GM23248 (cell line): ENCODE results near the gene MFRP. TPM values are rescaled to one million over a fixed set of nuclear protein-coding genes. Genes with fewer than 3 reads are reported as not detected.
A peak's percentile ranks its signal among the peaks of the same experiment; 100 is the strongest.

Source experiments
- DNase-seq: peaks from one replicate; pipeline ENCODE4 v3.0.0-alpha.2; 2015
- H2AFZ ChIP-seq: fragments of 200-600 bp; sonication (generic); 2 replicates; pipeline ENCODE4 v1.6.1; 2016; ENCODE audit warnings: antibody characterized with exemption
- H3F3A ChIP-seq: fragments of 200-600 bp; sonication (generic); 2 replicates; pipeline ENCODE4 v1.6.1; 2016; ENCODE audit warnings: mild to moderate bottlenecking, antibody characterized with exemption, mixed run types; ENCODE audit not compliant: insufficient read depth
- H3K27ac ChIP-seq: fragments of 200-600 bp; sonication (generic); 2 replicates; pipeline ENCODE4 v1.5.1; 2016; ENCODE audit warnings: mild to moderate bottlenecking
- H3K27me3 ChIP-seq: fragments of 200-600 bp; sonication (generic); replicated peaks from 2 replicates; pipeline ENCODE4 v1.6.1; 2016; ENCODE audit warnings: mild to moderate bottlenecking; ENCODE audit not compliant: insufficient read depth
- H3K36me3 ChIP-seq: fragments of 200-600 bp; sonication (generic); 2 replicates; pipeline ENCODE4 v1.6.1; 2016; ENCODE audit warnings: low read depth, mild to moderate bottlenecking
- H3K4me1 ChIP-seq: fragments of 200-600 bp; sonication (generic); 2 replicates; pipeline ENCODE4 v1.6.1; 2016; ENCODE audit warnings: mild to moderate bottlenecking; ENCODE audit not compliant: insufficient read depth
- H3K4me2 ChIP-seq: fragments of 200-600 bp; sonication (generic); one replicate; pipeline ENCODE4 v1.6.1; 2016; ENCODE audit warnings: mild to moderate bottlenecking; ENCODE audit not compliant: unreplicated experiment
- H3K4me3 ChIP-seq: fragments of 200-600 bp; sonication (generic); 2 replicates; pipeline ENCODE4 v1.5.1; 2016; ENCODE audit warnings: mild to moderate bottlenecking
- H3K79me2 ChIP-seq: fragments of 200-600 bp; sonication (generic); 2 replicates; pipeline ENCODE4 v1.6.1; 2016; ENCODE audit warnings: mild to moderate bottlenecking; ENCODE audit not compliant: insufficient read depth
- H3K9ac ChIP-seq: fragments of 200-600 bp; sonication (generic); 2 replicates; pipeline ENCODE4 v1.6.1; 2016; ENCODE audit warnings: mild to moderate bottlenecking
- H3K9me2 ChIP-seq: fragments of 200-600 bp; sonication (generic); 2 replicates; pipeline ENCODE4 v1.6.1; 2016; ENCODE audit warnings: mixed run types, mild to moderate bottlenecking, moderate library complexity; ENCODE audit not compliant: insufficient read depth
- H3K9me3 ChIP-seq: fragments of 200-600 bp; sonication (generic); one replicate; pipeline ENCODE4 v1.6.1; 2017; ENCODE audit warnings: low read depth
- H4K20me1 ChIP-seq: fragments of 200-600 bp; sonication (generic); 2 replicates; pipeline ENCODE4 v1.6.0; 2016; ENCODE audit not compliant: insufficient read depth
- EZH2 ChIP-seq: fragments of 200-600 bp; sonication (generic); IDR thresholded peaks from 2 replicates; pipeline ENCODE4 v1.6.1; 2018; ENCODE audit warnings: antibody characterized with exemption, mild to moderate bottlenecking; ENCODE audit not compliant: insufficient read depth, poor library complexity, severe bottlenecking
- EZH2phosphoT487 ChIP-seq: fragments of 200-600 bp; sonication (generic); IDR thresholded peaks from 2 replicates; pipeline ENCODE4 v1.6.1; 2018; ENCODE audit warnings: antibody characterized with exemption, moderate library complexity, mild to moderate bottlenecking, low read depth; ENCODE audit not compliant: insufficient read depth
- WGBS, 2 experiments: methylation state at CpG; one replicate each; pipeline ENCODE4 v1.1.6; 2015 to 2017; ENCODE audit warnings: low lambda C conversion rate in 2 of 2, low coverage in 1 of 2; ENCODE audit errors: missing lambda C conversion rate in 2 of 2; 5-methylcytosine and 5-hydroxymethylcytosine counted together
- in situ Hi-C: fragments of 300-500 bp; cut with MboI; formaldehyde crosslinking; loops from 2 replicates; pipeline ENCODE4 v1.15.0; 2020
- polyA plus RNA-seq: library from polyadenylated mRNA; unstranded; fragments of >200 nt; fragmentation: Nextera tagmentation; extraction: Ambion mirVana; gene quantifications from 2 replicates; pipeline ENCODE4 v1.2.1, GENCODE V29; 2016
- total RNA-seq: library from RNA; depleted of rRNA; stranded (reverse); fragments of >200 nt; shearing (Covaris generic); gene quantifications from 2 replicates; pipeline ENCODE4 v1.2.3, GENCODE V29; 2014

Gene MFRP
- total and polyA plus RNA-seq, 2 experiments from 2014 or later: not detected

DNA sequence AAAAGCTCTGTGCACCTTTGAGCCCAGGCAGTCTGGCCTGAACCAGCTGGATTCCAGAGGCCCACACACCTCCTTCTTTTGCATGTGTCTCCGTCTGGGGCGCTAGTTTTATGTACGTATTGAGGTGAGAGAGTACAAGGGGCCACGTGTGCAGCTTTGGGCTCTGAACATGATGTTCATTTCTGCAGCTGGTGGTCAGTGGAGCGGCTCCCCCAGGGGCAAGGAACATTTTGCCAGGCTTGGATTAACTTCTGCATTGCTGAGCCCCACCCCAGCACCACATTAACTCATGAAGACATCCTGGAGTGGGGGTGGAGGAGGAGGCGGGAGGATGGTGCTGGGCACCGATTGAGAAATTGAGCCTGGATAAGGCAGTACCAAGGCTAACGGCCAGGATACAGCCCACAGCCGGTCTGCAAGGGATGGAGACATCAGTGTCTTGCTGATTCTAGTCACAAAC, 21.2 kb upstream of the MFRP start:
- WGBS, 2 experiments: 71 to 75% methylated on average over 9 of the region's 9 CpGs
- H3K36me3 ChIP-seq: no peaks in the 10 kb centered on the region
- H3K4me2 ChIP-seq: no peak overlapping the region
- H3K9me2 ChIP-seq: no peaks in the 10 kb centered on the region
- H3F3A ChIP-seq: peaks cover 5% of the 10 kb centered on the region; the same call in 1 of the 2 replicates
- no peaks in the 10 kb centered on the region for H3K9me3 ChIP-seq
- no peak overlapping the region for H3K4me3 ChIP-seq
- H3K9ac ChIP-seq: no peak overlapping the region
- peaks cover 6% of the 10 kb centered on the region; the same call in 1 of the 2 replicates for H3K27me3 ChIP-seq
- no peaks in the 10 kb centered on the region for H4K20me1 ChIP-seq
- no peak overlapping the region for H2AFZ ChIP-seq
- peaks cover 14% of the 10 kb centered on the region; the same call in 1 of the 2 replicates for H3K4me1 ChIP-seq
- no peak overlapping the region for H3K27ac ChIP-seq
- DNase-seq: no peak
- TF ChIP-seq EZH2 (no peak), EZH2phosphoT487 (no peak)
- in situ Hi-C loops: no loop called here
- no peaks in the 10 kb centered on the region for H3K79me2 ChIP-seq

DNA sequence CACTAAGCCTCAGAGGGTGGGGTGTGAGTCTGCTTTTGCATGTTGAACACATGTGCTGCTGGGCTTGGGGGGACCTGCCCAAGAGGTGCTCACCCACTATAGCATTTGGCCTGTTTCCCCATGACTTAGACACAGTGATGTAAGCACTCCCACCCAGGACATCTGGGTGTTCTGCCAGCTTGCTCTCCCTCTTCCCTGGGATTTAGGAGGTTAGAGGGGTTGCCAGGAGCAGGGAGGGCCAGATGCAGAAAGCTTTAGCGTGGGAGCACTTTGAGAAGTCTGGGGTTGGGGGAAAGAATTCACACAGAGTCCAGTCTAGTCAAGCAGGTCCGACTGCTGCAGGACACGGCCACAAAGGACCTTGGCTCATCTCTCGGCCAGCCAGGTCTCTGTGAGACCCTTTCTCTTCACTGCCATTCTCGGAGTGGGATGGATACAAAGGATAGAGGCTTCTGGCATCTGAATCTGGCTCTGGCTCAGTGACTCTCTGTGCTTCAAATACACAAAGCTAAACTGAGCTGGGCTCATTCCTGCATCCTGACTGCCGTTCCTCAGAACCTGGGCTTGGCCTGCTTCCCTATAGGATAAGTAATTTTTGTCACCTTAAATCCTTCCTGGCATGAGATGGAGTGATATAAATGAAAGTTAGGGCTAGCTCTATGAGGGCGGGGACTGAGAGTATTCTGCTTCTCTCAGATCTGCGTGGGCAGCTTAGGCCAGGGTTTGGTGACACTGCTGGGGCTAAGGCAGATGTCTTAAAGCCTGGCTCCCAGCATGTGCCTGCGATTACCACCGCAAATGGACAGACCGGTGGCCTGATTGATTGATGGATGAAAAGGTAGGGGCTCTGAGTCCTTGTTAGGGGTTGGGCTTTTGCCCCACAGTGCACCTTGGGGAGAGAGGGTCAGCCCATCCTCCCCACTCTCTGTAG, 20.4 kb upstream of the MFRP start:
- H3K79me2 ChIP-seq: no peaks in the 10 kb centered on the region
- H3K27me3 ChIP-seq: peaks cover 6% of the 10 kb centered on the region; the same call in 1 of the 2 replicates
- no peak overlapping the region for H3K4me3 ChIP-seq
- H3K36me3 ChIP-seq: no peaks in the 10 kb centered on the region
- no peak for TF ChIP-seq EZH2phosphoT487
- TF ChIP-seq EZH2: no peak
- H3K9me2 ChIP-seq: no peaks in the 10 kb centered on the region
- in situ Hi-C loops: no loop called here
- H3K27ac ChIP-seq: no peak overlapping the region
- H2AFZ ChIP-seq: no peak overlapping the region
- H3K9ac ChIP-seq: no peak overlapping the region
- H3K4me1 ChIP-seq: peaks cover 18% of the 10 kb centered on the region
- H3F3A ChIP-seq: peaks cover 12% of the 10 kb centered on the region
- H3K4me2 ChIP-seq: no peak overlapping the region
- no peaks in the 10 kb centered on the region for H4K20me1 ChIP-seq
- DNase-seq: no peak
- no peaks in the 10 kb centered on the region for H3K9me3 ChIP-seq
- 85% methylated on average over 11 of the region's 11 CpGs for WGBS, 2 experiments

DNA sequence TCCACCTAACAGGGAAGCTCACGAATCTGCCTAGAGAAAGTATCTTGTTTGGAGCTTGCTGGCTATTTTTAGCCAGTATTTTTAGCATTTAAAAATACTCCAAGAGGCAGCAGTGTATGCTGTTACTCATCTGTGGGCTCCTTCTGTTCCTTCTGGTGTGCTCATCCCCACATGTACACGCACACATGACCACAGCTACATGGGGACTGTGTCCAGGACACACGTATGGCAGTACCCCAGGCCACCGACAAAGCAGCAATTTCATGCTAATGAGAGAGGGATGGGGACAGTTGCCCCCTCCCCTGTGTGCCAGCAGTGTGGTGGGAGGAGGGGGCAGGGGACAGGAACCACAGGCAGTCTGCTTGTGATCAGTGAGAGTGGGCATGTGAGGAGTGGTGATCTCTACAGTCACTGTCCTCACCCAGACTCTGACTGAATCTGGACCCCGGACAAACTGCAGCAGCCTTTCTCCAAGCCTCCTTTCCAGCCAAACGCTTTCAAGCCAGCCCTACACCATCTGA, 18.6 kb upstream of the MFRP start:
- DNase-seq: peak; percentile 76
- 37 to 42% methylated on average over 6 of the region's 6 CpGs for WGBS, 2 experiments
- no peaks in the 10 kb centered on the region for H4K20me1 ChIP-seq
- peaks cover 6% of the 10 kb centered on the region; the same call in 1 of the 2 replicates for H3K27me3 ChIP-seq
- H3K27ac ChIP-seq: no peak overlapping the region
- H3K79me2 ChIP-seq: no peaks in the 10 kb centered on the region
- no peaks in the 10 kb centered on the region for H3K9me2 ChIP-seq
- H3K9ac ChIP-seq: no peak overlapping the region
- no peak overlapping the region for H2AFZ ChIP-seq
- H3K9me3 ChIP-seq: no peaks in the 10 kb centered on the region
- TF ChIP-seq EZH2: no peak
- no peak for TF ChIP-seq EZH2phosphoT487
- H3K36me3 ChIP-seq: no peaks in the 10 kb centered on the region
- H3K4me1 ChIP-seq: peaks cover 32% of the 10 kb centered on the region
- peak overlapping the region; percentile 30 for H3K4me2 ChIP-seq
- no peak overlapping the region for H3K4me3 ChIP-seq
- in situ Hi-C loops: no loop called here
- H3F3A ChIP-seq: peaks cover 26% of the 10 kb centered on the region

DNA sequence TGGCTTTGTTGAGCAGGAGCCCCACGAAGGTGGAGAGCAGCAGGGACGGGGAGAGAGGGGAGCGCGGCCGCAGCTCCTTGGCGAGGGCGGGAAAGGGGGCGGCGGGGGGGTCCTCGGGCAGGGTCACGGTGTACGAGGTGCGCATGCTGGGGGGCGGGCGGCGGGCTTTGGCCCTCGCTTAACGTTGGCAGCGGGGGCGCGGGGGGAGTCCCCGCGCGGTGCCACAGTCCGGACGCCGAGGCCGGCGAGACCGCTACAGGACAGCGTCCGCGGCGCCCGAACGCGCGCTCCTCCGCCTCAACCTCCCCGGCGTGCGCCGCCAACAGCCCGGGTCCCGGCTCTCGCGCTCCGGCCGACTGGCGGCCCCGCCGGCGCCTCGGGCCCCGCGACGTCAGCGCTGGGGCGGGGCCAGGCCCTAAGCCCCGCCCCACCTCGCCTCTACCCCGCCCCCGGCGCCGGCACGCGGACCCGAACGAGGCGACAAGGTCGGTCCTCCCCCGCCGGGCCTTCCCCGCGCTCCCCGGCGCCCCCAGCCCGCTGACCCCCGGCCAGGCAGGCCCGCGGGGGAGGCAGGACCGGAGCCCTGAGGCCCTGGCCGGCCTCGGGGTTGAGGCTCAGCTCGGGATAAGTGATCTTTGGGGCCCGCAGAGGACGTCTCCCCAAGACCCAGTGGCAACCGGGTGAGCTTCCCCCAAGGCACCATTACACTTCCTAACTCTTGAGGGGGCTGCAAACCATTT, 17.5 kb upstream of the MFRP start:
- Histone ChIP-seq H3K4me3 (peak overlapping the region; percentile 45), H3K9me2 (no peaks in the 10 kb centered on the region), H2AFZ (peak overlapping the region; percentile 64; the same call in 1 of the 2 replicates), H3K36me3 (no peaks in the 10 kb centered on the region), H4K20me1 (no peaks in the 10 kb centered on the region), H3K9ac (no peak overlapping the region), H3K4me2 (peak overlapping the region; percentile 65), H3F3A (peaks cover 26% of the 10 kb centered on the region), H3K9me3 (no peaks in the 10 kb centered on the region), H3K27me3 (peaks cover 6% of the 10 kb centered on the region; the same call in 1 of the 2 replicates), H3K4me1 (peaks cover 32% of the 10 kb centered on the region), H3K79me2 (no peaks in the 10 kb centered on the region), H3K27ac (no peak overlapping the region)
- in situ Hi-C loops: no loop called here
- WGBS, 2 experiments: 12 to 17% methylated on average over 14 to 56 of the region's 88 CpGs
- TF ChIP-seq EZH2phosphoT487: no peak
- TF ChIP-seq EZH2: no peak
- DNase-seq: peak; percentile 73
